A673 (cell line): ENCODE results near the gene ADGRL3.

Experiments used
- CTCF ChIP-seq: fragments of 300-800, 200-600 bp; sonication (generic); conservative IDR thresholded peaks from 2 replicates; pipeline ENCODE4 v1.5.1; 2017; ENCODE audit warnings: low read depth, mild to moderate bottlenecking, antibody characterized with exemption, low read length, moderate library complexity, mixed read lengths
- EZH2 ChIP-seq: fragments of 200-600 bp; sonication (generic); IDR thresholded peaks from 2 replicates; pipeline ENCODE4 v1.6.1; 2017; ENCODE audit warnings: borderline replicate concordance, low read depth, mild to moderate bottlenecking, mixed read lengths, antibody characterized with exemption, low read length; ENCODE audit not compliant: poor library complexity, severe bottlenecking

GRCh38 chr4:61665649-61666048 lies 465.5 kb downstream of the ADGRL3 start:
- TF ChIP-seq EZH2 (no peak), CTCF (no peak)
